Measurements from ENCODE around the gene LTF. TPM values are rescaled to one million over a fixed set of nuclear protein-coding genes. Genes with fewer than 3 reads are reported as not detected.

Gene LTF
- total and polyA plus RNA-seq, 9 of the 15 experiments (the other 6 are each of a cell fraction or from before 2014, with no cell fraction given), result 0.07 TPM; not detected in 8

GRCh38 chr3:46508850-46509591 lies 44.3 kb upstream of the LTF start (continued):
- peak; percentile 68 for TF ChIP-seq EP400 (IDR thresholded peaks at IDR 0.05)
- peak; percentile 91 for TF ChIP-seq FOXJ2 (tag; IDR thresholded peaks at IDR 0.05)
- no peak for TF ChIP-seq ZNF507 (tag; conservative IDR thresholded peaks at IDR 0.05)
- no peak for TF ChIP-seq LCOR (CRISPR knock-in tag; IDR thresholded peaks at IDR 0.05)
- no peak for TF ChIP-seq CBX8 (IDR thresholded peaks at IDR 0.05; ENCODE audit: borderline replicate concordance, extremely low read depth, low read depth, low read length, poor library complexity, severe bottlenecking)
- peak; percentile 83 for TF ChIP-seq MEF2D (tag; conservative IDR thresholded peaks at IDR 0.05; ENCODE audit: low read depth)
- TF ChIP-seq ZNF518B (CRISPR knock-in tag; IDR thresholded peaks at IDR 0.05), result no peak
- TF ChIP-seq ZBTB33 (CRISPR knock-in tag; IDR thresholded peaks at IDR 0.05), result no peak
- TF ChIP-seq, protein P1, sequence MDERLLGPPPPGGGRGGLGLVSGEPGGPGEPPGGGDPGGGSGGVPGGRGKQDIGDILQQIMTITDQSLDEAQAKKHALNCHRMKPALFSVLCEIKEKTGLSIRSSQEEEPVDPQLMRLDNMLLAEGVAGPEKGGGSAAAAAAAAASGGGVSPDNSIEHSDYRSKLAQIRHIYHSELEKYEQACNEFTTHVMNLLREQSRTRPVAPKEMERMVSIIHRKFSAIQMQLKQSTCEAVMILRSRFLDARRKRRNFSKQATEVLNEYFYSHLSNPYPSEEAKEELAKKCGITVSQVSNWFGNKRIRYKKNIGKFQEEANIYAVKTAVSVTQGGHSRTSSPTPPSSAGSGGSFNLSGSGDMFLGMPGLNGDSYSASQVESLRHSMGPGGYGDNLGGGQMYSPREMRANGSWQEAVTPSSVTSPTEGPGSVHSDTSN (CRISPR knock-in tag; IDR thresholded peaks at IDR 0.05; ENCODE audit: low read depth), result peak; percentile 63
- TF ChIP-seq, protein P1 (tag; conservative IDR thresholded peaks at IDR 0.05; ENCODE audit: low read depth), result peak; percentile 100
- TF ChIP-seq MECOM (CRISPR knock-in tag; IDR thresholded peaks at IDR 0.05), result peak; percentile 92
- no peak for TF ChIP-seq RREB1 (CRISPR knock-in tag; IDR thresholded peaks at IDR 0.05)

All from K562 (cell line).